ENCODE results near the gene MCF2L.

Gene MCF2L

GRCh38 chr13:112979406-112979902 is 10.4 kb downstream of the MCF2L start:
- DNase-seq (ENCODE audit: low read depth): no peak

DNA sequence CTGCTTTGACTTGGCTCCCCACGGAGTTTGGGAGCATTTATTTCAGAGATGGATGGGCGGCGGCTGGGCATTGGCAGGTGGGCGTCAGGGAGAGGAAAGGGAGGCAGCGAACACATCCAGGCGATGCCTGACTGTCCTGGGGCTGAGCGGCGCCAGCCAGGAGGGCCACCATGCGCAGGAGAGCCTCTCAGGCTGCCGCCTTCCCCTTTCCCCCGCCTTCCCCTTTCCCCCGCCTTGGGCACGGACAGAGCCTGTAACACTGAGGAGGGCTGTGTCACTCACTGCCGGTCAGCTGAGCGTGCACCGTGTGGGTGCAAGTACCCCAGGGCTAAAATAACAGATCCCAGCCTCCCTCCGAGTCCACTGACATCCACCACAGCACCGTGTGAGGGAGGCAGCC is 11.4 kb downstream of the MCF2L start:
- no peak for DNase-seq (ENCODE audit: low read depth)

GRCh38 chr13:112981451-112981850 is 12.4 kb downstream of the MCF2L start:
- no peak for DNase-seq (ENCODE audit: low read depth)

DNA sequence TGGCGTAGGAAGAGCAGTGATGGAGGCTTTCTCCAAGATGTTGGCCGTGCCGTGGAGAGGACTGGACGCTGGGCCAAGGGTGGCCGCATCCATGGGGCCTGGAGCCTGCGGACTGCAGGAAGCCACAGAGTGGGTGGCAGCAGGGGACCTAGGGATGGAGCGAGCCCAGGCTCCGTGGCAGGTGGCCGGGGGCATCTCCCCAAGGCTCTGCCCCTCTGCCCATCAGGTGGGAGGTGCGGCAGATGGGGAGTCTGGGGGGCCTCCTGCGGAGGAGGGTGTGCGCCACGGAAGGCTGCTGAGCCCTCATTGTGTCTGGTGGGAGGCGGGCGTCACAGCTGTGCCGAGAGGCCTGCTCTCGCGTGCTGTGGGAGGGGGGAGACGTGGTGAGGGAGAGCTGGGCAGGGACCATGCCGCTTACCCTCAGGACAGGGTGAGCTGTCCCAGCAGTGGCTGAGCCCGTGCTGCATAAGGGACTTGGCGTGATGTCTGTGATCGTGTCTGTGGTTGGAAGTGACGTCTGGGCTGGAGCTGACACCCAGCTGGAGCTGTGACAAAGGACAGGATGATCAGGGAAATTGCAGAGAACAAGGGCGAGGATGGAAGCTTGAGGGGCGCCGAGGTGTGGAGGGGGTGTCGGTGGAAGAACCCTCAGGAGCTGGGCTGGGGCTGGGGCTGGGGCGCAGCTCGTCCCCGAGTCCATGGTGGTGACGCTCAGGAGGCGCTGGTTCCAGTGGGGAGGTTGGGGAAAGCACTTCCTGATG is 13.4 kb downstream of the MCF2L start:
- DNase-seq (ENCODE audit: low read depth): no peak

- no peak for DNase-seq (ENCODE audit: low read depth)
Measured at GRCh38 chr13:112983042-112983305, 14.0 kb downstream of the MCF2L start.

- no peak for DNase-seq (ENCODE audit: low read depth)
Measured at GRCh38 chr13:112983428-112984196, 14.6 kb downstream of the MCF2L start.

- no peak for DNase-seq (ENCODE audit: low read depth)
Measured at GRCh38 chr13:112984501-112984900, 15.5 kb downstream of the MCF2L start.

GRCh38 chr13:112984954-112985802 is 16.2 kb downstream of the MCF2L start:
- no peak for DNase-seq (ENCODE audit: low read depth)

- no peak for DNase-seq (ENCODE audit: low read depth)
Measured at GRCh38 chr13:112985803-112986408, 16.9 kb downstream of the MCF2L start.

- DNase-seq (ENCODE audit: low read depth): no peak
Measured at GRCh38 chr13:112986470-112986869, 17.5 kb downstream of the MCF2L start.

DNA sequence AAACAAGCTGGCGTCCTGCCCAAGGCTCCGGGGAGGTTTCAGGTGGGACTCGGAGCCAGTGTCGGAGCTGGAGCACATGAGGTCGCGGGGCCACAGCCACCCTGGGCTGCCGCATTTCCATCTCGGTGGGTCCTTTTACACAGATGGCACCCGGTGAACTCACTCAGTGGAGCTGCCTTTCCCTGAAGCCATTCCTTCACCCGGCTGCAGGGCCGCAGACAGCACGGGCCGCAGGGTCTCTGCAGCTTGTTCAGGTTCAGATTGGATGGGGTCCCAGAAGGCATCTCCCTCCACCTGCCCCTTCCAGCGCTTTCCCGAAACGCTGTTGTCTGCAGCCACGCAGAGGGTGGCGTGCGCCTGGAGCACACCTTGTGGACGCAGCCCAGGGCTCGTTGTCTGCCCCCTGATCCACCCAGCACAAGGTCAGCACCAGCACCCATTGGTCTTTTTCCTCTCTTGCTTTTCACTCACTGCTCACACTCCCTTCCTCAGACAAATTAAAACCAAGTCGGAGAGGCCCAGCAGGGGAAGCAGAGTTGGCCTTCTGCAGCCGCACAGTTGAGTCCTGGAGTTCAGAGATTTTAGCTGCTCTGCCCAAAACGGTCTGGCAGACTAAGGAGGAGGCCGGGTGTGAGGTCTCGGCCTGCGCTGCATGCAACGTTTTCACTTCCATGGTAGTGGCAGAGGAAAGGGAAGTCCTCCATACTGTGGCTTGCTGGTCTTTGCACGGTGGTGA is 18.1 kb downstream of the MCF2L start:
- DNase-seq (ENCODE audit: low read depth): no peak

GRCh38 chr13:112987682-112988024 is 18.6 kb downstream of the MCF2L start:
- DNase-seq (ENCODE audit: low read depth): no peak

- no peak for DNase-seq (ENCODE audit: low read depth)
Measured at GRCh38 chr13:112990783-112991182, 21.8 kb downstream of the MCF2L start.

GRCh38 chr13:112991609-112992008 is 22.6 kb downstream of the MCF2L start:
- no peak for DNase-seq (ENCODE audit: low read depth)

DNA sequence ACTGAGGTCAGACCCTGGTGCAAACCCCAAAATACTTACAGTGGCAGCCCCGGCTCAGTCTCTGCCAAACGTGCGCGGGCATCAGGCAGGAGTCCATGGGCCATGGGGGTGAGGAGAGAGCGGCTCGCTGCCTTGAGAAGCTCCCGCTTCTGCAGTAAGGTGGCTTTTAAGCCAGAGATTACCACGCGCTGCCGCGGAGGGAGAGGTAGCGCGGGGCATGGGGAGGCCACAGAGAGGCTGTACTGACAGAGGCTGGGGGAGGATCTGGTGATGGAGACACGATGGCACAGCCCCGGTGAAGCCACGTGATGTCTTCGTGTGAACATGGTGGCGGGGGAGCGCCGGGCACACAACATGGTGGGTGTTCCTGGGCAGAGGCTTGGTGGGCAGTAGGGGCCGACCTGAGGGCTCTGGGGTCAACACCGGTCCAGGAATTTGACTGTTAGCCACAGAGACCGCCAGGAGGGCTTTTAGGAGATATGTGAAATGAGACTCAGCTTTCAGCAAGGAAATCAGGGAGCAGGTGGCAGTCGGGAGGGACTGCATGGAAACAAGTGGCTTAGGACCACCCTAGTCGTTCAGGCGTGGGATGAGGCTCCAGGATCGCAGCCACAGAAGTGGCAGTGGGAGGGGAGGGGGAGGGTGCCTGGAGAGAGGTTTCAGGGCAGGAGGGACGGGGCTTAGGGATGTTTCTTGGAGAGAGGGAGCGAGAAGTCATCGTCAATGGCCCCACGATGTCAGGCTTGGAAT is 24.1 kb downstream of the MCF2L start:
- no peak for DNase-seq (ENCODE audit: low read depth)

DNA sequence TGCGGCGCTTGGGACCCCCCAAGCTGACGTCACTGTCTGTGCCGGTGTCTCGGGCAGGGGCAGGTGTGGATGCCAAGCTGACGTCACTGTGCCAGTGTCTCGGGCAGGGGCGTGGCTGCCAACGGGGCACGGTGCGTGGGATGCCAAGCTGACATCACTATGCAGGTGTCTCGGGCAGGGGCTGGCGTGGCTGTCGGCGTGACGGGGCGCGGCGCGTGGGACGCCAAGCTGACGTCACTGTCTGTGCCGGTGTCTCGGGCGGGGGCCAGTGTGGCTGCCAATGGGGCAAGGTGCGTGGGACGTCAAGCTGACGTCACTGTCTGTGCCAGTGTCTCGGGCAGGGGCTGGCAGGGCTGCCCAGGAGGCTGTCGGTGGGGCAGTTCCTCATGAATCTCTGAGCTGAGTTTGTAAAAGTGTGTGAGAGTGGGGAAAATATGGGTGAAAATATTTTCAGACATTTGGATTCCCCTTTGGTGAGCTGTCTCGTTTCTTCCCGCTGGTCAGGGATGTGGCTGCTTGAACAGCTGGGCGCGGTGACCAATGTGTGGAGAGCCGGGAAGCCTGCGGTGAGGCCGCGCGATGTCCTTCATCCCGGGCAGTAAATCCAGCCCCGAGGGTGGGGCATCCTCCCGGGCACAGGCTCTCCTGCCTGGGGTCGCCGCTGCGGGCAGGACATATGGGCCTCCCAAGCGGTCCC is 25.2 kb downstream of the MCF2L start:
- no peak for DNase-seq (ENCODE audit: low read depth)

DNA sequence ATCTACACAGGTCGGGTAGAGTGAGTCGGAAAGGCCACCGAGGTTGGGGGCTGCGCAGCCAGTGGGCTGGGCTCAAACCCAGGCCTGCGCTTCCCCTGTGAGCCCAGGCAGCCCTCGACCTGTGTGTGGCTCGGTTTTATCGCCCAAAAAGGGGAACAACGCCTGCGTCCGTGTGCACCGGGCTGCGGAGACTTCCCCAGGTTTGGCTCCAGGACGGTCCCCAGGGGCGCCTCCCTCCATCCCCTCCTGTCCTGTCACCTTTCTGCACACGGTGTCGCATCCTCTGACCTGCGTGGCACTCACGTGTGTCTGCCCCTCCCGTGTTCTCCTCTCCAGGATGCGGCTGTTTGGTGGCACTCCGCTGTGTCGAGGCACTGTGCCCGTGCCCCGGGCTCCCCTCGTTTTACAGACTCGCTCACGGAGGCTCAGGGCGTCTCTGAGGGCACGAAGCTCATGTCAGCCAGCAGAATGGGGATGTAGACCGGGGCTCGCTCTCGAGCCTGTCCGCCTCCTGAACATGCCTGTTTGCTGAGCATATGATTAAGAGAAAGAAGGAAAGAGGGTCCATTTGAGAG is 25.9 kb downstream of the MCF2L start:
- no peak for DNase-seq (ENCODE audit: low read depth)

DNA sequence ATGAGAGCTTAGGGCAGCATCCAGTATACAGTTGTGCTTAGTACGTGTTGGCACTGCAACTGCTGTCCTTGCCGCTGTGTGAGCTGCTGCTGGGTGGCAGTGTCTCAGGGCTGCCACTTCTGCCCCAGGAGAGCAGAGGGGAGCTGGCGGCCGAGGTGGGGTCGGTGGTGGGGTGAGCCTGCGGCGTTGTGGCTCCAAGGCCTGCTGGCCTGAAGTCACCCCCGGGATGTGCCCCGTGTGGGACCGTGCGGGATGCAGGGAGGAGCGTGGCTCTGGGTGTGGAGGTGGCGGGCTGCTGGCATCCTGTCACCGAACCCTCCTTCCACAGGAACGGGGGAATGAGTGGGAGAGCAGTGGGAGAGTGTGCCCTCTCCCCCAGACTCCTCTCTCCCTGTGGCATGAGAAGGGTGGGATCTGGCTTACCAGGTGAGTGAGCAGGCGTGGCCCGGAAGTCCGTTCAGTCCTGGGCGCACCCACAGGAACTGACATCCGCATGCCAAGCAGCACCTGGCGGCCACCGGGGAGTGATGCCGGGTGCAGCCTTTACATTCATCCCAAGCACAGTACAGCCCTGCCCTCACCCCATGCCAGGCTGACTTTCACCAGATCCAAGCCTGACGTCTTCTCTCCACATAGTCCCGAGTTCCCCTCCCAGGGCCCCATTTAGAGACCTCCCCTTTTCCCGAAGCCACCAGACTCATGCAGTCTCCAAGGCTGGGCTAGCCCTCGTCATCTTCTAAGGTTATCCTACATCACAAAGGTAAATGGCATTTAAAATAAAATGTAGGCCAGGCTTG is 26.6 kb downstream of the MCF2L start:
- DNase-seq (ENCODE audit: low read depth): no peak

- DNase-seq (ENCODE audit: low read depth): no peak
Measured at GRCh38 chr13:112996671-112997091, 27.7 kb downstream of the MCF2L start.
